PC-9 (cell line): ENCODE data around the gene PPIL1.

ENCODE experiments used
- CTCF ChIP-seq: fragments of 200-600 bp; sonication (generic); conservative IDR thresholded peaks from 2 replicates; pipeline ENCODE4 v1.6.1; 2017; ENCODE audit warnings: mixed run types, antibody characterized with exemption, mild to moderate bottlenecking, moderate library complexity
- EZH2 ChIP-seq: fragments of 200-600 bp; sonication (generic); IDR thresholded peaks from 2 replicates; pipeline ENCODE4 v1.8.0; 2017; ENCODE audit warnings: antibody characterized with exemption, low read depth

DNA sequence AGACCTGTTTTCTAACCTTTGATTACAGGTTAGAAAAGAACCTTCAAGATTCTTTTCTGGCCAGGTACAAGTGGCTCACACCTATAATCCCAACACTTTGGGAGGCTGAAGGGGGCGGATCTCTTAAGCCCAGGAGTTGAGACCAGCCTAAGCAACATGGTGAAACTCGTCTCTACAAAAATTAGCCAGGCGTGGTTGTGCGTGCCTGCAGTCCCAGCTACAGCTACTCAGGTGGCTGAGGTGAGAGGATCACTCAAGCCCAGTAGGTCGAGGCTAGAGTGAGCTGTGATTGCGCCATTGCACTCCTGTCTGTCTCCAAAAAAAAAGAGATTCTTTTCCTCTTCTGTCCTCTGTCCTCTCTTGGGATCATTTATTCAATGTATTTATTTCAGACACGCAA is 14.5 kb downstream of the PPIL1 start:
- TF ChIP-seq CTCF (no peak), EZH2 (no peak)
